ENCODE results near the gene NTF4. TPM values are rescaled to one million over a fixed set of nuclear protein-coding genes. Genes with fewer than 3 reads are reported as not detected.

NTF4 gene
- total RNA-seq, 3 donors from 2014 or later, result 3.9 to 6.4 TPM; not detected in 1

- Histone ChIP-seq H3K27me3 (no peaks in the 10 kb centered on the region), H3K4me3 (peak within 1 kb of the TSS; percentile 43 to 70 (median 56)), H3K36me3 (peaks cover 4% of the 10 kb centered on the region), H3K27ac (no peak within 1 kb of the TSS), H3K9me3 (no peaks in the 10 kb centered on the region), H3K4me1 (peaks cover 0 to 6% of the 10 kb centered on the region in 2 donors)
- no peak for TF ChIP-seq POLR2AphosphoS5 (IDR thresholded peaks at IDR 0.05)
- TF ChIP-seq CTCF (IDR thresholded peaks at IDR 0.05), result no peak
- no peak for TF ChIP-seq POLR2A (IDR thresholded peaks at IDR 0.05)
- DNase-seq (ENCODE audit: low spot score in 2 of 2), result no peak
- intact Hi-C loops (cut with DNase I; ENCODE audit: low total_unique reads), result no loop called here
Observed at GRCh38 chr19:49017041-49017665, 47.5 kb downstream of the NTF4 start, which contains the start of gene LHB. LHB (minus strand) TSS chr19:49017091; CDS start chr19:49017081, 10 bp downstream.

DNA sequence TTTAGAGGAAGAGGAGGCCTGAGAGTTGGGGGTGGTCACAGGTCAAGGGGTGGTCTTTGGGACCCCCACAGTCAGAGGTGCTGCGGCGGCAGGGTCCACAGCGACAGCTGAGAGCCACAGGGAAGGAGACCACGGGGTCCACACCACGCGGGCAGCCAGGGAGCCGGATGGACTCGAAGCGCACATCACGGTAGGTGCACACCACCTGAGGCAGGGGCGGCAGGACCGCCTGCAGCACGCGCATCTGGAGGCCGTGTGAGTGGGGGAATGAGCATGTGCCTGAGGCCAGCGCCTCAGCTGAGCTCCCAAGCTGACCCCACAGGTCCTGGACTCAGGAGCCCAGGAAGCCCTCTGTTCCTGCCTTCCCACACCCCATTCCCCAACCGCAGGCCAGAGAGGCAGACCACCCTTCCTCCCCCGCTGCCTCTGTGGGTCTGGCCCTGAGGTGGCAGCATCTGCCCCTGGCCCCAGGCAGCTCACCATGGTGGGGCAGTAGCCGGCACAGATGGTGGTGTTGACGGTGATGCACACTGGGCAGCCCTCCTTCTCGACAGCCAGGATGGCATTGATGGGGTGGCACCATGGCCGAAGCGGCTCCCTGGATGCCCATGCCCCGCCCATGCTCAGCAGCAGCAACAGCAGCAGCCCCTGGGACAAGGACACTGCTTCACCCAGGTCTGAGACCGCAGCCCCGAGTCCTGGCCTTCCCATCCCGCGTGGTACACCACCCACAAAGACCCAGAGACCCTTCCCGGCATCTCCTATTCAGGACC, 48.4 kb downstream of the NTF4 start:
- Histone ChIP-seq H3K36me3 (peaks cover 4% of the 10 kb centered on the region), H3K27ac (no peak overlapping the region), H3K4me3 (no peak overlapping the region), H3K27me3 (no peaks in the 10 kb centered on the region), H3K9me3 (no peaks in the 10 kb centered on the region), H3K4me1 (peaks cover 0 to 6% of the 10 kb centered on the region in 2 donors)
- intact Hi-C loops (cut with DNase I; ENCODE audit: low total_unique reads), result no loop called here
- DNase-seq (ENCODE audit: low spot score in 2 of 2), result no peak
- TF ChIP-seq POLR2A (IDR thresholded peaks at IDR 0.05), result no peak

- no peak for DNase-seq (ENCODE audit: low spot score in 2 of 2)
- H3K4me1 ChIP-seq, result peaks cover 0 to 6% of the 10 kb centered on the region in 2 donors
- no peaks in the 10 kb centered on the region for H3K27me3 ChIP-seq
- no peak overlapping the region for H3K27ac ChIP-seq
- no peaks in the 10 kb centered on the region for H3K9me3 ChIP-seq
- peaks cover 4% of the 10 kb centered on the region for H3K36me3 ChIP-seq
- H3K4me3 ChIP-seq, result no peak overlapping the region
- intact Hi-C loops (cut with DNase I; ENCODE audit: low total_unique reads), result no loop called here
- TF ChIP-seq POLR2A (IDR thresholded peaks at IDR 0.05) (no peak), CTCF (IDR thresholded peaks at IDR 0.05) (no peak), POLR2AphosphoS5 (IDR thresholded peaks at IDR 0.05) (no peak)
Observed at GRCh38 chr19:49014870-49015255, 49.8 kb downstream of the NTF4 start.

- Histone ChIP-seq H3K4me3 (no peak overlapping the region), H3K27me3 (no peaks in the 10 kb centered on the region), H3K9me3 (no peaks in the 10 kb centered on the region), H3K36me3 (peaks cover 4% of the 10 kb centered on the region), H3K27ac (no peak overlapping the region), H3K4me1 (peaks cover 0 to 4% of the 10 kb centered on the region in 2 donors)
- intact Hi-C loops (cut with DNase I; ENCODE audit: low total_unique reads), result no loop called here
- no peak for DNase-seq (ENCODE audit: low spot score in 2 of 2)
- TF ChIP-seq POLR2AphosphoS5 (IDR thresholded peaks at IDR 0.05) (no peak), CTCF (IDR thresholded peaks at IDR 0.05) (no peak), POLR2A (IDR thresholded peaks at IDR 0.05) (no peak)
Observed at GRCh38 chr19:49014123-49014869, 50.3 kb downstream of the NTF4 start.

DNA sequence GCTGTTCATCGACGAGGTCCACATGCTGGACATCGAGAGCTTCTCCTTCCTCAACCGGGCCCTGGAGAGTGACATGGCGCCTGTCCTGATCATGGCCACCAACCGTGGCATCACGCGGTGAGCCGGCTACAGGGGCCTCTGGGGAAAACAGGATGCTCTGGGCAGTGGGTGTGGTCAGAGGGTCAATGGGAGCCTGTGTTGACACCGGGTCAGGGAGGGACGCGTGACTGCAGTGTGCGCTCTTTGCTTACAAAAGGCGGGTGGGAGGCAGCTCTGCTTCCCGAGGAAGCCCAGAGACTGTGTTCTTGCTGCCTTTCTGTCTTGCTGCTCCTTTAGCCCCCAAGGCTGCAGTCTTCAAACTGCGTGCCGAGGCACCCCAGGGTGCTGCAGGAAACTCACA, 53.4 kb downstream of the NTF4 start:
- intact Hi-C loops (cut with DNase I; ENCODE audit: low total_unique reads), result no loop called here
- TF ChIP-seq POLR2AphosphoS5 (IDR thresholded peaks at IDR 0.05) (no peak), CTCF (IDR thresholded peaks at IDR 0.05) (no peak), POLR2A (IDR thresholded peaks at IDR 0.05) (no peak)
- no peak for DNase-seq (ENCODE audit: low spot score in 2 of 2)
- H3K27ac ChIP-seq, result no peak overlapping the region
- no peaks in the 10 kb centered on the region for H3K27me3 ChIP-seq
- no peak overlapping the region for H3K4me3 ChIP-seq
- H3K36me3 ChIP-seq, result peaks cover 9% of the 10 kb centered on the region
- H3K4me1 ChIP-seq, result no peaks in the 10 kb centered on the region
- H3K9me3 ChIP-seq, result no peaks in the 10 kb centered on the region

Other genes starting within 250 kb of the NTF4 start
- 10 to 100 TPM; 13.1 to 18.6 (median 14.6) TPM for gene HSD17B14, start 228.3 kb downstream of the NTF4 start, total RNA-seq
- 10 to 100 TPM in 2 of 3 donors, 1 to 10 TPM in 1; 6.4 to 25.6 (median 22.4) TPM for gene PLEKHA4, start 196.2 kb downstream of the NTF4 start, total RNA-seq
- gene PPP1R15A, start 192.4 kb downstream of the NTF4 start, total RNA-seq, result 10 to 100 TPM; 59.6 to 74.2 (median 65.4) TPM
- under 1 TPM in 2 of 3 donors, not detected in 1; 0.48 to 0.73 TPM for gene TULP2, start 166.1 kb downstream of the NTF4 start, total RNA-seq
- 100 to 1,000 TPM; 131 to 333 (median 223) TPM for gene NUCB1, start 164.5 kb downstream of the NTF4 start, total RNA-seq
- 1 to 10 TPM in 1 of 3 donors, under 1 TPM in 1, not detected in 1; 0.96 to 1.3 TPM for gene DHDH, start 131.1 kb downstream of the NTF4 start, total RNA-seq
- gene BAX, start 109.9 kb downstream of the NTF4 start, total RNA-seq, result 10 to 100 TPM; 34.2 to 56.0 (median 36.0) TPM
- gene FTL, start 99.5 kb downstream of the NTF4 start, total RNA-seq, result over 10,000 TPM in 1 of 3 donors, 1,000 to 10,000 TPM in 2; 3,861 to 12,429 (median 4,028) TPM
- 10 to 100 TPM; 24.0 to 26.4 (median 24.6) TPM for gene GYS1, start 71.5 kb downstream of the NTF4 start, total RNA-seq
- gene RUVBL2, start 70.9 kb downstream of the NTF4 start, total RNA-seq, result 100 to 1,000 TPM in 1 of 3 donors, 10 to 100 TPM in 2; 74.1 to 104 (median 84.0) TPM
- not detected for gene LHB, start 47.7 kb downstream of the NTF4 start, total RNA-seq
- not detected for gene CGB3, start 40.5 kb downstream of the NTF4 start, total RNA-seq
- not detected for gene CGB2, start 32.9 kb downstream of the NTF4 start, total RNA-seq
- gene CGB1, start 27.9 kb downstream of the NTF4 start, total RNA-seq, result not detected
- gene CGB5, start 21.0 kb downstream of the NTF4 start, total RNA-seq, result not detected
- gene CGB8, start 15.7 kb downstream of the NTF4 start, total RNA-seq, result not detected
- 1 to 10 TPM in 1 of 3 donors, under 1 TPM in 1, not detected in 1; 0.15 to 2.0 TPM for gene CGB7, start 7.1 kb downstream of the NTF4 start, total RNA-seq
- gene KCNA7, start 7.9 kb upstream of the NTF4 start, total RNA-seq, result not detected
- gene SNRNP70, start 20.6 kb upstream of the NTF4 start, total RNA-seq, result 100 to 1,000 TPM; 222 to 444 (median 316) TPM
- gene LIN7B, start 49.6 kb upstream of the NTF4 start, total RNA-seq, result 10 to 100 TPM in 2 of 3 donors, 1 to 10 TPM in 1; 8.5 to 17.6 (median 11.8) TPM
- 1 to 10 TPM; 3.8 to 5.7 (median 4.6) TPM for gene C19orf73, start 54.3 kb upstream of the NTF4 start, total RNA-seq
- 1 to 10 TPM; 3.4 to 6.2 (median 3.4) TPM for gene PPFIA3, start 54.7 kb upstream of the NTF4 start, total RNA-seq
- 1 to 10 TPM in 2 of 3 donors, under 1 TPM in 1; 0.88 to 2.7 (median 1.3) TPM for gene HRC, start 90.6 kb upstream of the NTF4 start, total RNA-seq
- gene TRPM4, start 93.0 kb upstream of the NTF4 start, total RNA-seq, result 10 to 100 TPM; 13.1 to 34.0 (median 24.3) TPM

Data from breast epithelium (tissue), 4 donors.